HepG2 (cell line): ENCODE data around the gene WEE1. TPM values are rescaled to one million over a fixed set of nuclear protein-coding genes. Genes with fewer than 3 reads are reported as not detected.
A peak's percentile ranks its signal among the peaks of the same experiment; 100 is the strongest.

ENCODE experiments used
- AGO1 ChIP-seq: fragments of 200-400 bp; formaldehyde crosslinking; IDR thresholded peaks from 2 replicates; pipeline ENCODE4 v1.6.1; 2017; ENCODE audit warnings: mild to moderate bottlenecking, low read depth, low read length, moderate library complexity; ENCODE audit not compliant: poor library complexity, severe bottlenecking
- AGO2 ChIP-seq: fragments of 200-400 bp; formaldehyde crosslinking; optimal IDR thresholded peaks from 2 replicates; pipeline ENCODE3; 2017; ENCODE audit warnings: mild to moderate bottlenecking, low read depth, low read length, moderate library complexity
- FOXJ3 ChIP-seq: sonication (generic); formaldehyde crosslinking; IDR thresholded peaks from 2 replicates; pipeline ENCODE4 v1.4.0; 2020; ENCODE audit warnings: missing genetic modification reagents, mild to moderate bottlenecking, borderline replicate concordance
- HES4 ChIP-seq: sonication (generic); formaldehyde crosslinking; IDR thresholded peaks from 2 replicates; pipeline ENCODE4 v1.9.0; 2021; ENCODE audit warnings: mild to moderate bottlenecking, missing genetic modification reagents, borderline replicate concordance
- HNRNPLL ChIP-seq: fragments of 200-400 bp; formaldehyde crosslinking; IDR thresholded peaks from 2 replicates; pipeline ENCODE4 v1.6.1; 2017; ENCODE audit warnings: mild to moderate bottlenecking, low read depth, low read length; ENCODE audit not compliant: poor library complexity, severe bottlenecking
- HOXA9 ChIP-seq: sonication (generic); formaldehyde crosslinking; IDR thresholded peaks from 2 replicates; pipeline ENCODE4 v1.8.1; 2022; ENCODE audit warnings: missing genetic modification reagents, mild to moderate bottlenecking, moderate library complexity, borderline replicate concordance
- IKZF4 ChIP-seq: sonication (generic); formaldehyde crosslinking; IDR thresholded peaks from 2 replicates; pipeline ENCODE4 v1.5.1; 2020; ENCODE audit warnings: borderline replicate concordance, mild to moderate bottlenecking, low read depth, missing genetic modification reagents; ENCODE audit errors: not compliant biosample characterization
- ISL2 ChIP-seq: sonication (generic); formaldehyde crosslinking; IDR thresholded peaks from 2 replicates; pipeline ENCODE4 v1.5.0; 2020; ENCODE audit warnings: missing genetic modification reagents
- MAZ ChIP-seq, 2 experiments: sonication (generic) in 1 of 2; formaldehyde crosslinking in 1 of 2; IDR thresholded peaks; 2 replicates each; pipeline versions ENCODE4 v1.5.0 to v1.6.1; 2012 to 2020; ENCODE audit warnings: low read depth in 2 of 2, mild to moderate bottlenecking in 2 of 2, borderline replicate concordance in 1 of 2, improper control_type of control experiment in 1 of 2, low read length in 1 of 2, missing genetic modification reagents in 1 of 2, moderate library complexity in 1 of 2
- MXI1 ChIP-seq: IDR thresholded peaks from 3 replicates; pipeline ENCODE4 v1.6.1; 2012; ENCODE audit warnings: low read depth, low read length, inconsistent platforms, borderline replicate concordance
- SNAPC4 ChIP-seq: sonication (generic); formaldehyde crosslinking; IDR thresholded peaks from 2 replicates; pipeline ENCODE4 v1.4.0; 2020; ENCODE audit warnings: mild to moderate bottlenecking, missing genetic modification reagents
- SPEN ChIP-seq: sonication (generic); formaldehyde crosslinking; IDR thresholded peaks from 2 replicates; pipeline ENCODE4 v1.5.1; 2020; ENCODE audit warnings: low read depth, mild to moderate bottlenecking, missing genetic modification reagents
- THAP7 ChIP-seq: sonication (generic); formaldehyde crosslinking; IDR thresholded peaks from 2 replicates; pipeline ENCODE4 v1.8.1; 2023; ENCODE audit warnings: mild to moderate bottlenecking, missing genetic modification reagents
- ZGPAT ChIP-seq: IDR thresholded peaks from 2 replicates; pipeline ENCODE4 v1.6.1; 2016; ENCODE audit warnings: mild to moderate bottlenecking
- ZMYM4 ChIP-seq: sonication (generic); formaldehyde crosslinking; IDR thresholded peaks from 2 replicates; pipeline ENCODE4 v1.8.1; 2023; ENCODE audit warnings: mild to moderate bottlenecking, missing genetic modification reagents
- ZNF597 ChIP-seq: sonication (generic); formaldehyde crosslinking; IDR thresholded peaks from 2 replicates; pipeline ENCODE4 v1.5.0; 2020; ENCODE audit warnings: missing genetic modification reagents
- ZNF746 ChIP-seq: sonication (generic); formaldehyde crosslinking; IDR thresholded peaks from 2 replicates; pipeline ENCODE4 v1.8.0; 2022; ENCODE audit warnings: mild to moderate bottlenecking, missing genetic modification reagents
- ZNF768 ChIP-seq: sonication (generic); formaldehyde crosslinking; IDR thresholded peaks from 2 replicates; pipeline ENCODE4 v1.4.0; 2020; ENCODE audit warnings: missing genetic modification reagents
- polyA plus RNA-seq, 8 experiments: library from polyadenylated mRNA; depleted of rRNA in 3 of 8; stranded (reverse) in 7 of 8; unstranded in 1 of 8; fragments of >200 nt; fragmentation: Illumina TruSeq in 4 of 8; extraction: Trizol in 4 of 8; gene quantifications; 2 replicates each; pipeline versions ENCODE4 v1.2.1 to v1.2.3, GENCODE V29; 2011 to 2016; ENCODE audit warnings: low read depth in 4 of 8, missing spikeins in 1 of 8, mixed read lengths in 1 of 8; ENCODE audit not compliant: insufficient read depth in 1 of 8
- total RNA-seq, 5 experiments: library from RNA; depleted of rRNA; stranded (reverse); fragments of >200 nt; fragmentation: Illumina TruSeq; extraction: Trizol; gene quantifications; 2 replicates each; pipeline ENCODE4 v1.2.3, GENCODE V29; 2016; ENCODE audit warnings: low read depth in 1 of 5

Gene WEE1
- total and polyA plus RNA-seq, 2 of the 13 experiments (the other 11 are each of a cell fraction or from before 2014, with no cell fraction given) = 31.4 to 63.7 TPM

- TF ChIP-seq IKZF4 (CRISPR knock-in tag) (peak; percentile 72), ISL2 (CRISPR knock-in tag) (no peak), FOXJ3 (CRISPR knock-in tag) (no peak), ZGPAT (CRISPR knock-in tag) (no peak), MXI1 (peak; percentile 65; the same call in 1 of the 3 replicates), SPEN (CRISPR knock-in tag) (no peak), ZNF746 (CRISPR knock-in tag) (no peak), HNRNPLL (peak; percentile 12), AGO1 (no peak), SNAPC4 (CRISPR knock-in tag) (no peak), ZNF597 (CRISPR knock-in tag) (0 out of 2 replicates have a peak, but pooled peaks have one; percentile 9), AGO2 (peak; percentile 53), MAZ (IDR thresholded peaks at IDR 0.05; ENCODE audit: borderline replicate concordance, low read depth, low read length) (no peak), MAZ (CRISPR knock-in tag; IDR thresholded peaks at IDR 0.05; ENCODE audit: low read depth) (peak; percentile 9; the same call in 1 of the 2 replicates), HOXA9 (CRISPR knock-in tag) (0 out of 2 replicates have a peak, but pooled peaks have one; percentile 8), THAP7 (CRISPR knock-in tag) (no peak), ZNF768 (CRISPR knock-in tag) (peak; percentile 42; the same call in 1 of the 2 replicates), ZMYM4 (CRISPR knock-in tag) (no peak), HES4 (CRISPR knock-in tag) (0 out of 2 replicates have a peak, but pooled peaks have one; percentile 49)
Observed at GRCh38 chr11:9573775-9574621, 528 bp downstream of the WEE1 start (continued).
